BLaER1 treated with 17β-estradiol and CSF1 and Interleukin-3, amounts not matched to agents 10 nM and 100 nM (cell line): ENCODE results near the gene DOK4.

Experiments
- H3K27ac ChIP-seq, 11 experiments: shearing (Covaris generic); formaldehyde crosslinking; 2 replicates each; pipeline ENCODE4 v1.8.1; 2022
- H3K27me3 ChIP-seq, 11 experiments: shearing (Covaris generic); formaldehyde crosslinking; 2 replicates each; pipeline ENCODE4 v1.8.1; 2022
- H3K36me3 ChIP-seq, 11 experiments: shearing (Covaris generic); formaldehyde crosslinking; 2 replicates each; pipeline ENCODE4 v1.8.1; 2022
- H3K4me1 ChIP-seq, 10 experiments: shearing (Covaris generic); formaldehyde crosslinking; 2 replicates each; pipeline ENCODE4 v1.8.1; 2022
- H3K4me2 ChIP-seq, 11 experiments: shearing (Covaris generic); formaldehyde crosslinking; 2 replicates each; pipeline ENCODE4 v1.8.1; 2022
- H3K4me3 ChIP-seq, 10 experiments: shearing (Covaris generic); formaldehyde crosslinking; 2 replicates each; pipeline ENCODE4 v1.8.1; 2022
- H3K9ac ChIP-seq, 11 experiments: shearing (Covaris generic); formaldehyde crosslinking; 2 replicates each; pipeline ENCODE4 v1.8.1; 2022
- H3K9me3 ChIP-seq, 11 experiments: shearing (Covaris generic); formaldehyde crosslinking; replicated peaks in 1 of 11; 2 replicates each; pipeline ENCODE4 v1.8.1; 2022
- H4K20me1 ChIP-seq, 11 experiments: shearing (Covaris generic); formaldehyde crosslinking; 2 replicates each; pipeline ENCODE4 v1.8.1; 2022
- Cebpa-rat ChIP-seq, 11 experiments: shearing (Covaris generic); IDR thresholded peaks; 2 replicates each; pipeline ENCODE4 v1.8.1; 2022

Gene DOK4

DNA sequence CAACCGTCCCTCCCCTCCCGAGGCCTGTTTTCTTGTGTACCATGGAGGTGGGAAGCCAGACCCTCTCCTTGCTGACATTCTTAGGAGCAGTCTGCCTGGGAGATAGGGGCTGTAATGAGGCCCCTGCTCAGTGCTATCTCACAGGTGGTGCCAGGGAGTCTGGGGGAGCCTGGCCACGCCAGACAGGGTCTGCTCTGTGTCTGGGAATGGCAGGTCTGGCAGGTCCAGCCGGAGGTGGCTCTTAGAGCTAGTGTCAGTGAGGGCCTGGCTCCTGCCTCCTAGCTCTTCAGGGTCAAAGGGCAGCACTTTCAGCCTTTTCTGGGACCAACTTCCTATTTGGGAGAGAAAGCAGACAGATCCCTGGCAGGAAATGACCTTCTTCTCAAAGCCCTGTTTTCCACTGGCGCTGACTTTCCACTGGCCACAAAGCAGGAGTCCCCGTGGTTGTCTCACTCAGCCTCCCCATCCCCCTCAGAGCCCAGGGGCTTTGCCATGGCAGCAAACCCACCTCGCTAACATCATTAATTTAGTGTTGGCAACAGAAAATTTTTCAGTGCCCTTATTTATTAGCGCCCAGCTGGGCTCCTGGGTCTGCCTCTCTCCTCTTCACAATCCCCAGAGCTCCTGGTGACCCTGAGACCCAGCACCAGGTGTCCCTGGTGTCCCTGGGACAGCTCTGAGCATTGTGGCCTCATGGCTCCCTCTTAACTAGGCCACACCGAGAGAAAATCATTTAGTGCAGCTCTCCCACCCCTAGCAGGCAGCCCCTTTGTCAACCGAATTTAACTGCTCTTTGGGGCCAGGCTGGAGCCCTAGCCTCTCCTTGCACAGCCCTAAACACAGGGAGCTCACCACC lies 24.0 kb upstream of the DOK4 start:
- Histone ChIP-seq H3K9me3 (no peaks in the 10 kb centered on the region), H3K27ac (no peak overlapping the region), H3K36me3 (peaks cover 0 to 35% (median 10%) of the 10 kb centered on the region in 11 experiments; a peak in 8 of 22 replicates), H3K27me3 (no peaks in the 10 kb centered on the region), H3K4me3 (no peak overlapping the region), H4K20me1 (no peaks in the 10 kb centered on the region), H3K9ac (no peak overlapping the region; a peak in 1 of 22 replicates), H3K4me2 (peak overlapping the region in 8 of 11 experiments; percentile 0 to 37 (median 6); a peak in 6 of 22 replicates), H3K4me1 (peaks cover 6 to 34% (median 22%) of the 10 kb centered on the region in 10 experiments; a peak in 18 of 20 replicates)
- no peak for TF ChIP-seq Cebpa-rat (IDR thresholded peaks at IDR 0.05)

DNA sequence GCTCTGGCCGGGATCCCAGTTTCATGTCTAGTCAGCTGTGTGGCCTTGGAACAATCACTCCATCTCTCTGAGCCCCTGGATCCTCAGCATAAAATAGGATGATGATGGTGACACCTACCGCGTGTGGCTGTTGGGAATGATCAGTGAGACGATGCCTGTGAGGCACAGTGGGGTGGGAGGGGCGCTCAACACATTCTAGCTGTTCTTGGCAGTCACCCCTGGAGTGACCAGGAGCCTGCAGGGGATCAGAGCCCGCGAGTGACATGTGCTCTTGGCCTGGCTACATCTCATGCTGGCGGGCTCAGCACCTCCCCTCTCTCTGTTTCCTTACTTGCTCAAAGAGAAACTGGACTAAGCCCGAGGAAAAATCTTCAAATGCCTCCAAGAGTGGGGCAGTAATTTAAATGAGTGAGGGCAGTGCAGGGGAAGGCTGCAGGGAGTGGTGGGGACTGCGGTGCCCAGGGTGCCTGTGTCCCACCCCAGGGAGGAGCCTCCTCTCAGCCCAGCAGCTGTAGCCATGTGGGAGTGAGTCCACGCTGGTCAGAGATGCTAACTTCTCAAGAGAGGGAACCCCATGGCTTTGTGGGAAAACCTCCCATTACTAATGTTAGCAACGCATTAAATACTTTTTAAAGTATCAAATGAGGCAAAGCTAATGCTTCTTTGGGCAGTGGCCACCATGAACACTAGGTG lies 23.1 kb upstream of the DOK4 start:
- TF ChIP-seq Cebpa-rat (IDR thresholded peaks at IDR 0.05), result no peak
- Histone ChIP-seq H4K20me1 (no peaks in the 10 kb centered on the region), H3K4me3 (no peak overlapping the region), H3K27ac (no peak overlapping the region), H3K9ac (no peak overlapping the region), H3K27me3 (no peaks in the 10 kb centered on the region), H3K4me1 (peaks cover 6 to 43% (median 30%) of the 10 kb centered on the region in 10 experiments; a peak in 19 of 20 replicates), H3K9me3 (no peaks in the 10 kb centered on the region), H3K36me3 (peaks cover 0 to 26% (median 10%) of the 10 kb centered on the region in 11 experiments; a peak in 8 of 22 replicates), H3K4me2 (no peak overlapping the region)

DNA sequence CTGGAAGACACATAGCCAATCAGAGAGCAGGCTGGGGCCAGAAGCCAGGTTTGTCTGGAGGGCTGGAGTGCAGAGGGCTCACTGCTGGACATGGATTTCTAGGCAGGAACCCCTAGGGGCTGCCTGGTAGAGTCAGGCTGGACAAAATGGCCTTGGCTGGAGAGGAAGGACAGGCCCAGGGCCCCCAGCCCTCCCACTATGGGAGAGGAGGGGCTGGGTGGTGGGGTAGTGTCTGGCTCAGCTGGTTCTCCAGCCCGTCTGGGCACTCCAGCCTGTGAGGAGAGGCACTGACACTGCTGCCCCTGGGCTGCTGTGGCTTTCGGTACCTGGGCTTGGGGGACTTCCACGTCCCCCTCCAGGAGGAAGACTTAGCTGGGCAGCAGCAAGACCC lies 21.7 kb upstream of the DOK4 start:
- Histone ChIP-seq H4K20me1 (peaks cover 0 to 6% (median 0%) of the 10 kb centered on the region in 11 experiments; a peak in 1 of 22 replicates), H3K9me3 (no peaks in the 10 kb centered on the region), H3K4me3 (no peak overlapping the region), H3K9ac (no peak overlapping the region), H3K27ac (no peak overlapping the region), H3K4me2 (peak overlapping the region in 9 of 11 experiments; percentile 15 to 62 (median 48); a peak in 15 of 22 replicates), H3K27me3 (no peaks in the 10 kb centered on the region), H3K4me1 (peaks cover 17 to 56% (median 44%) of the 10 kb centered on the region in 10 experiments), H3K36me3 (peaks cover 0 to 15% (median 10%) of the 10 kb centered on the region in 11 experiments; a peak in 8 of 22 replicates)
- no peak for TF ChIP-seq Cebpa-rat (IDR thresholded peaks at IDR 0.05)

DNA sequence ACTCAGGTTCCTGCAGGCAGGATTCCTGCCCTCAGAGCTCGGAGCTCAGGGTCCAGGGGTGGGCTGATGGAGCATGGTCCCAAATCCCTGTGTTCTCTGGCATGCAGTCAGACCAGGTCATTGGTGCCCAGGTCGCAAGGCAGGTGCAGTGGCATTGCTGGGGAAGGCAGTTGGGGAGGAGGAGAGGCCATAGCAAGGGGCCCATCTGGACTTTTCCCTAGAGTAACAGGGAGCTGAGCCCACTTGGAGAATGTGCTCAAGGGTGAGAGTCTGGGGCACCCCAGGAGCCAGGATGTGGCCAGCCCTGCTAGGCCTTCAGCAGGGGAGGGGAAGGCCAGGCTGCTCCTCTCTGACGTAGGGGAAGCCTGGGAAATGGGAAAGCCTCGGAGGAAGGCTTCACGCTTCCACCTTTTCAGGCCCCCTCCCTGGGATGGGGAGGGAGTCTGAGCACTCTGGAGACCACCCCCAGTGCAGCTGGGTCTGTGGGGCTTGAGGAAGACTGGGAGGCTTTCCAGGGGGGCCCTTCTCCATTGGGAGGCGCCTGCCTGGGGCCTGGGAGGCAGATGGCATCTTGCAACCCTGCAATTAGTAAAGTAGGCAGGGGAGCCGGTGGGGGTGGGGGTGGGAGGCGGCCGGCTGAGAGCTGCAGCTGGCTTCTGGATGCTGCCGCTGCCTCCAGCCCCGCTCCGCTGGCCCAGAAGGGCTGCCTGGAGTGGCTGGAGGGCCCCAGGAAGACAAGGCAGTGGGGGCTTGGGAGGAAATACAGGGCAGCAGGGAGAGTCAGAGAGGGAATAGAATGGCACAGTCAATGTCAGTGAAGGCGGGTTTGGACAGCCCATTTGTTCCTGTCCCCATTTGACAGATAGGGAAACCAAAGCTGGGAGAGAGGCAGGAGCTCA lies 21.1 kb upstream of the DOK4 start:
- Histone ChIP-seq H3K9me3 (no peaks in the 10 kb centered on the region), H3K4me1 (peaks cover 23 to 63% (median 50%) of the 10 kb centered on the region in 10 experiments), H3K4me3 (no peak overlapping the region), H4K20me1 (peaks cover 0 to 7% (median 0%) of the 10 kb centered on the region in 11 experiments; a peak in 1 of 22 replicates), H3K9ac (no peak overlapping the region), H3K4me2 (peak overlapping the region in 10 of 11 experiments; percentile 15 to 63 (median 50); a peak in 17 of 22 replicates), H3K36me3 (peaks cover 0 to 9% (median 4%) of the 10 kb centered on the region in 11 experiments; a peak in 7 of 22 replicates), H3K27ac (no peak overlapping the region), H3K27me3 (0 out of 22 replicates have a peak, but pooled peaks cover 0 to 4% (median 0%) of the 10 kb centered on the region in 11 experiments)
- TF ChIP-seq Cebpa-rat (IDR thresholded peaks at IDR 0.05), result no peak

DNA sequence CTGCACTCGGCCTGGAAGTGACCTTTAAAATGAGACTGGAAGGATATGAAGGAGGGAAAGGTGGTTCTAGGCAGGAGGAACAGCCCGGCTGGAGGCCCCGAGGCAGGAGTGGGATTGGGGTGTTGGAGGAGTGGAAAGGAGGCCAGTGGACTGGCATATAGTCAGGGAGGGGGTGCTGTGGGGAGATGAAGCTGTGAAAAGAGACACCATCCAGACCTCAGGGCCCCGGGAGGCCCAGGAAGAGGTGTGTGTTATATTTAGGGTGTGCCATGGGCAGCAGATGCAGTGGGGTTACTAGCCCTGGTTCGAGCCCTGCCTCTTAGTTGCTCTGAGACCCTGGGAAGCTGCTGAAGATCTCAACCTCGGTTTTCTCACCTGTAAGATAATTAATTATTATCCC lies 18.9 kb upstream of the DOK4 start:
- TF ChIP-seq Cebpa-rat (IDR thresholded peaks at IDR 0.05), result no peak
- Histone ChIP-seq H3K36me3 (no peaks in the 10 kb centered on the region), H3K4me2 (peak overlapping the region in 8 of 11 experiments; percentile 66 to 89 (median 82); a peak in 14 of 22 replicates), H3K27ac (no peak overlapping the region), H3K9ac (0 out of 22 replicates have a peak overlapping the region, but pooled peaks of 1 of the 11 experiments have one; percentile 18), H3K9me3 (no peaks in the 10 kb centered on the region), H3K27me3 (0 out of 22 replicates have a peak, but pooled peaks cover 0 to 4% (median 0%) of the 10 kb centered on the region in 11 experiments), H4K20me1 (peaks cover 0 to 7% (median 0%) of the 10 kb centered on the region in 11 experiments; a peak in 1 of 22 replicates), H3K4me3 (no peak overlapping the region), H3K4me1 (peaks cover 33 to 78% (median 69%) of the 10 kb centered on the region in 10 experiments)

DNA sequence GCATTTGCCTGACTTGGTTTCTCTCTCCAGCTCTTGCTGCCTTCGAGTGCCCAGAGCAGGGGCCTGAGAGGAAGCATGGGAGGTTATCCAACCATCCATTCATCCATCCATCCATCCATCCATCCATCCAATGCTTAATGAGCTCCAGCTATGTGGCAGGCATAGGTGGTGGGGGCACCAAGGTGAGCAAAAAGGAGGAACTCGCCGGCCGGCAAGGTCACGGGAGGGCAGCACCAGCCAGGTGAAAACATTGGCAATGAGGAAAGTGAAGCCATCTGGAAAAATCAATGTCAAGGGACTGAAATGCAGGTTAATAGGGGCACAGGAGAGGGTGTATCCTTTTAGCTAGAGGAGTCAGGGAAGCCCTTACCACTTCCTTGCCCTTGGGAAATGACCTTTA lies 18.2 kb upstream of the DOK4 start:
- Histone ChIP-seq H3K4me2 (peak overlapping the region in 10 of 11 experiments; percentile 11 to 89 (median 78); a peak in 18 of 22 replicates), H4K20me1 (peaks cover 0 to 7% (median 0%) of the 10 kb centered on the region in 11 experiments; a peak in 1 of 22 replicates), H3K36me3 (no peaks in the 10 kb centered on the region), H3K9me3 (no peaks in the 10 kb centered on the region), H3K4me1 (peaks cover 34 to 83% (median 73%) of the 10 kb centered on the region in 10 experiments), H3K4me3 (no peak overlapping the region), H3K27me3 (0 out of 22 replicates have a peak, but pooled peaks cover 0 to 4% (median 0%) of the 10 kb centered on the region in 11 experiments), H3K9ac (0 out of 22 replicates have a peak overlapping the region, but pooled peaks of 1 of the 11 experiments have one; percentile 24), H3K27ac (no peak overlapping the region)
- TF ChIP-seq Cebpa-rat (IDR thresholded peaks at IDR 0.05), result no peak

DNA sequence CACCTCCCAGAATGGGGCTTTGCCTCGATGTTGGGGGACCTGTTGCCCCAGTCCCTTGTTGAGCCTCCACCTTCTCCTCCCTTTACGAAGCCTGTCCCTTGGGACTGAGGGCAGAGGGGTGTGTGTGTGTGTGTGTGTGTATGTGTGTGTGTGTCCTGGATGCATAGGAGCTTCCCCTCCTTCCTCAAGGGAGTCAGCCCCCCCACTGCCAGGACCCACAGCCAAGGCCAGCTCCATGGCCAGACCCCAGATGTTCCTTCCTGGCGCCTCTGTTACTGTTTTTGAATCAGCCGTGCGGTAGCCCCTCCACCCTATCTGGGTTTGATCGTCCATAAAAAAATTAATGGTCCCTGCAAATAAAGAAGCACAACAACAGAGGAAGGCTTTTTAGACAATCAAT lies 17.7 kb upstream of the DOK4 start:
- H3K27ac ChIP-seq, result no peak overlapping the region
- H3K4me2 ChIP-seq, result peak overlapping the region; percentile 36 to 89 (median 78)
- TF ChIP-seq Cebpa-rat (IDR thresholded peaks at IDR 0.05), result no peak
- H3K36me3 ChIP-seq, result no peaks in the 10 kb centered on the region
- H3K27me3 ChIP-seq, result 0 out of 22 replicates have a peak, but pooled peaks cover 0 to 4% (median 0%) of the 10 kb centered on the region in 11 experiments
- H4K20me1 ChIP-seq, result peaks cover 0 to 7% (median 0%) of the 10 kb centered on the region in 11 experiments; a peak in 1 of 22 replicates
- H3K9me3 ChIP-seq, result no peaks in the 10 kb centered on the region
- H3K4me1 ChIP-seq, result peaks cover 34 to 86% (median 75%) of the 10 kb centered on the region in 10 experiments
- peak overlapping the region in 3 of 11 experiments; percentile 4 to 24 (median 11); a peak in 1 of 22 replicates for H3K9ac ChIP-seq
- H3K4me3 ChIP-seq, result no peak overlapping the region

DNA sequence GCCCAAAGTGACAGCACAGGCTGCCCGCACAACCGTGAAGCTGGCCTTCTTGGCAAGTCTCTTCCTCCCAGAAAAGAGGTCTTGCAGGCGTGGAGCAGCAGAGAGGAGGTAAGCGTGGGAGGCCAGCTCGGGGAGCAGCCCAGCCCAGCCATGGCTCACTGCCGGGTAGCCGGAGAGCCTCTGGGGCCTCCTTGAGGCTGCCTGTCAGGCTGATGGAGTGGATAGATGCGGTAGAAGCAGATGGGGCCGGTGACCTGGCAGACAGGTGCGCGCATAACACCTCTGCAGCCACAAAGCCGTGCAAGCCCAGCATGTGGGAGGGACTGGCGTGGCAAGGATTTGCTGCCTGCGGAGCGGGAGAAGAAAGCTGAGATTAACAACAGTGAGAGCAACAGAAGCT lies 17.1 kb upstream of the DOK4 start:
- H3K4me2 ChIP-seq, result peak overlapping the region; percentile 36 to 89 (median 78)
- no peaks in the 10 kb centered on the region for H3K36me3 ChIP-seq
- TF ChIP-seq Cebpa-rat (IDR thresholded peaks at IDR 0.05), result no peak
- H3K9me3 ChIP-seq, result no peaks in the 10 kb centered on the region
- H3K4me3 ChIP-seq, result no peak overlapping the region
- H3K9ac ChIP-seq, result peak overlapping the region in 2 of 11 experiments; percentile 11 to 30; a peak in 4 of 22 replicates
- H4K20me1 ChIP-seq, result peaks cover 0 to 7% (median 0%) of the 10 kb centered on the region in 11 experiments; a peak in 1 of 22 replicates
- H3K4me1 ChIP-seq, result peaks cover 34 to 86% (median 75%) of the 10 kb centered on the region in 10 experiments
- no peak overlapping the region; a peak in 1 of 22 replicates for H3K27ac ChIP-seq
- 0 out of 22 replicates have a peak, but pooled peaks cover 0 to 4% (median 0%) of the 10 kb centered on the region in 11 experiments for H3K27me3 ChIP-seq
